Camera-type eye (tissue), 1 donor: ENCODE measurements around the gene ZEB2. TPM values are rescaled to one million over a fixed set of nuclear protein-coding genes. Genes with fewer than 3 reads are reported as not detected.

Experiments
- total RNA-seq: library from RNA; depleted of rRNA; stranded (reverse); fragments of >200 nt; gene quantifications from one replicate; pipeline ENCODE4 v1.2.3, GENCODE V29; 2014

The ZEB2 gene
- 322 TPM for total RNA-seq

DNA sequence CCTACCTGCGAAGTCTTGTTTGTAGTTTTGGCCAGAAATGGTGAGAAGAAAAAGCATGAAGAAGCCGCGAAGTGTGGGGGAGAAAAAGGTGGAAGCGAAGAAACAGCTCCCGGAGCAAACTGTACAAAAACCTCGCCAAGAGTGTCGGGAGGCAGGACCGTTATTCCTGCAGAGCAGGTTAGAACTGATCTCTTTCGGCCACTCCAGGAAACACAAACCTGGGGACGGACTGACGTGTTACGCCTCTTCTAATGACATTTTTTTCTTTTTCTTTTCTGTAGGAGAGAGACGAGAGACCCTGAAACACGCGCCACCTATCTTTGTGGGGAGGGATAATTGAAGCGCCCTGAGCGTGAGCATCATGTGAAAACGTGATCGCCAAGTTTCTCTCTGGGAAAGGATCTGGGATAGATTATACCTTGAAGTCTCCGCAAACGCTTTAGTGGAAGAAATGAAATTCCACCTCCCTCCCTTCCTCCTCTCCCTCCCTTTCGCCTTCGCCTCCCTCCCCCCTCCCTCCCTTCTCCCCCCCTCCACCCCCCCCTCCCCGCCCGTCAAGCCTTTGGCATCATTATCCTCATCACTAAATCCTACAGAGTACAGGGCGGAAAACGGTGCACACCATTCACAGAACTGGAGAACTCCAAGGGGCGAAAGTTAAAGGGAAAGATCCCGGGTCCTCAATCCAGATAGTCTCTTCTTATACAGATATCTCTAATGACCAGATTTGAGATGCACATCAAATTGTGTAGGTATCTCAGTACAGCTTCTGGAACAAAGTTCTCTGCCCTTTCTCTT lies at the start of gene ZEB2:
ZEB2 (minus strand) TSS at position 186 of the 798 bp plus-strand sequence. CDS start 2,769 bp downstream, outside the sequence.

